Memory B cell (primary cell): ENCODE results near the gene TTYH1.

Experiments
- ATAC-seq: fragments of 150-1000 bp; cut with Tn5 transposase; 2 replicates; pipeline ENCODE4 v1.10.0; 2021; ENCODE audit warnings: low read depth, mild to moderate bottlenecking, moderate library complexity
- DNase-seq, 2 donors: peaks; one replicate each; pipeline ENCODE4 v3.0.0; 2022; ENCODE audit warnings: low spot score in 2 of 2
- H3K27ac Mint-ChIP-seq: one replicate; pipeline ENCODE4 v1.8.0; 2022; ENCODE audit warnings: mild to moderate bottlenecking, moderate library complexity, mixed read lengths
- H3K27me3 Mint-ChIP-seq: one replicate; pipeline ENCODE4 v1.8.0; 2022; ENCODE audit warnings: mixed read lengths
- H3K36me3 Mint-ChIP-seq: one replicate; pipeline ENCODE4 v1.8.0; 2022; ENCODE audit warnings: mild to moderate bottlenecking, mixed read lengths
- H3K4me1 Mint-ChIP-seq: one replicate; pipeline ENCODE4 v1.8.0; 2022; ENCODE audit warnings: mixed read lengths
- H3K4me3 Mint-ChIP-seq: one replicate; pipeline ENCODE4 v1.8.0; 2022; ENCODE audit warnings: mild to moderate bottlenecking, moderate library complexity, mixed read lengths
- H3K9me3 Mint-ChIP-seq: one replicate; pipeline ENCODE4 v1.8.0; 2022; ENCODE audit warnings: mixed read lengths

The TTYH1 gene

DNA sequence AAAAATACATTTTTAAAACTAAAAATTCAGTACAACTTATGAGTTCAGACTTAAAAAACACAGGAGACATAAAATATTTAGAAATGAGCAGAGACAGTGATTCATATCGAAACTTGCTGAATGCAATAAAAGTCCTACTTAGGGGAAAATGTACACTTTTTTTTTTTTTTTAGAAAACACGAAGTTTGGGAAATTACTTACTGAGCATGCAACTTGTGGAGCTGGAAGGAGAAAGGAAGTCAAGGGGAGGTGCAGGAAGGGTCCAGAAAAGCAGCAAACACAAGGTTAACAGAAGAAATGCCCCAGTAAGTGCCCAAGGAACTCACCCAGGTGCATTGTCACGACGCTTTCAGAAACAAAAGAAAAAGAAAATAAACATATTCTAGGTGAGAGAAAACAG is 31.9 kb upstream of the TTYH1 start:
- Mint-ChIP-seq H3K27ac (no peak overlapping the region), H3K36me3 (peaks cover 5% of the 10 kb centered on the region), H3K27me3 (peaks cover 2% of the 10 kb centered on the region), H3K4me3 (no peak overlapping the region), H3K4me1 (peaks cover 24% of the 10 kb centered on the region), H3K9me3 (peaks cover 5% of the 10 kb centered on the region)
- no peak for DNase-seq
- no peak for ATAC-seq

DNA sequence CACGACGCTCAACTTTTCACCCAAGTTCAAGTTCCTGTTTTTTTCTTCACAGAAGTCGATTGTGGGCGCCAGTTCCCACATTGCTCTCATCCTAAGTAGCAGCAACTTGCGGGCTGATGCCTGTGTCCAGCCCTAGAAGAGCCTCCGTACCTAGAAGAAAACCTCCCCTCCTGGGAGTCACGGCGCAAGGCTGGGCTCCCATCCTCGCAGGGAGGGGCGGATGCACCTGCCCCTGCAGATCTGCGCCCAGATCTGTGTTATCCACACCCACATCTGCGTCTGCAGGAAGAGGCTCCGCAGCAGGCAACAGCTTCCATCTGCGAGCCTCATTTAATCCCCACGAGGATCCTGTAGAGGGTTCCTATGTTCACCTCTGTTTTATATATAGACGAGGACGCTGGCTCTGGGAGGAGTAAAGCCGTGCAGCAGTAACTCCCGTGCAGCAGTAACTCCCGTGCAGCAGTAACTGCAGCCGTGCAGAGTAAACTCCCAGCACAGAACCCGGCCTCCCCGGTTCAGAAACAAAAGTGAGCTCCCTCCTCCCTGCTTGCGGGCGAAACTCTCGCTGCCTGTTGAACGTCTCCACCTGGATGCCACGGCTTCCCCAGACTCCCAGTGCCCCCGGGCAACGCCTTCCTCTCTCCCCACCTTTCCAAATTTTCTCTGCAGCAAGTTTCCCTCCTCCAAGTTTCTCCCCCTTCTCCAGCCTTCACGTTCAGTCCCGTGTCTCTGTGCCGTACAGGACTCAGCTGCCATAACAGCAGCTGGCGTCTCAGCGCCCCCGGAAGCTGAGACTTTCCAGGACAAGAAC is 27.1 kb upstream of the TTYH1 start:
- Mint-ChIP-seq H3K4me1 (peaks cover 30% of the 10 kb centered on the region), H3K4me3 (peak overlapping the region; percentile 85), H3K9me3 (peaks cover 2% of the 10 kb centered on the region), H3K36me3 (no peaks in the 10 kb centered on the region), H3K27ac (peak overlapping the region; percentile 61), H3K27me3 (peaks cover 6% of the 10 kb centered on the region)
- ATAC-seq (peak; percentile 73), DNase-seq (peak; percentile 19 to 26)

DNA sequence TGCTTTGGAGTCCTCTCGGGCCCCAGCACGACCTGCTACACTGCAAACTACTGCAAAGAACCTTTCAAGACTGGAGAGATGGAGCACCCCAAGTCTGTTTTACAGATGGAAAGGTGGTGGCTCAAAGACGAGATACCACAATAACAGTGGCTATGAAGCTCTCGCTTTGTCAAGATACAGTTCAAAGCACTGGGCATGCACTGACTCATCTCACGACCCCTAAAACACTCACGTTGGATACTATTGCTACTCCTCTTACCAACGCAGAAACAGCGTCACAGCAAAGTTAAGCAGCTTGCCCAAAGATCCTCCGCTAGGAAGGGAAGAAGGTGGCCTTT is 26.5 kb upstream of the TTYH1 start:
- Mint-ChIP-seq H3K4me3 (peak overlapping the region; percentile 85), H3K27me3 (peaks cover 5% of the 10 kb centered on the region), H3K27ac (peak overlapping the region; percentile 61), H3K9me3 (no peaks in the 10 kb centered on the region), H3K36me3 (no peaks in the 10 kb centered on the region), H3K4me1 (peaks cover 30% of the 10 kb centered on the region)
- no peak for ATAC-seq
- DNase-seq, result no peak

DNA sequence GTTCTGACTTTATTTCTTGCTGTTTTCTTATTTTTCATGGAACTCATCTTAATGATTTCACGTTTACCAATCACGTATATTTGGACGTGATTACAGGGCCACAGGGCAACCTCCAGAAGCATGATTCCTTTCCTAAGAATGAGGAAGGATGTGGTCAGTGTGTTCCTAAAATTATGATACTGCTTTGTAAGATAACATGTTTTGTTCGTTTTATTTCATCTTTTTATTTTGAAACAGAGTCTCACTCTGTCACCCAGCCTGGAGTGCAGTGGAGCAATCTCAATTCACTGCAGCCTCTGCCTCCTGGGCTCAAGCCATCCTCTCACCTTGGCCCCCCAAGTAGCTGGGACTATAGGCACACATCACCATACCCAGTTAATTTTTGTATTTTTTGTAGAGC is 25.7 kb upstream of the TTYH1 start:
- DNase-seq, result no peak
- peaks cover 34% of the 10 kb centered on the region for H3K4me1 Mint-ChIP-seq
- no peak for ATAC-seq
- H3K9me3 Mint-ChIP-seq, result no peaks in the 10 kb centered on the region
- H3K27ac Mint-ChIP-seq, result no peak overlapping the region
- no peak overlapping the region for H3K4me3 Mint-ChIP-seq
- no peaks in the 10 kb centered on the region for H3K36me3 Mint-ChIP-seq
- peaks cover 6% of the 10 kb centered on the region for H3K27me3 Mint-ChIP-seq

DNA sequence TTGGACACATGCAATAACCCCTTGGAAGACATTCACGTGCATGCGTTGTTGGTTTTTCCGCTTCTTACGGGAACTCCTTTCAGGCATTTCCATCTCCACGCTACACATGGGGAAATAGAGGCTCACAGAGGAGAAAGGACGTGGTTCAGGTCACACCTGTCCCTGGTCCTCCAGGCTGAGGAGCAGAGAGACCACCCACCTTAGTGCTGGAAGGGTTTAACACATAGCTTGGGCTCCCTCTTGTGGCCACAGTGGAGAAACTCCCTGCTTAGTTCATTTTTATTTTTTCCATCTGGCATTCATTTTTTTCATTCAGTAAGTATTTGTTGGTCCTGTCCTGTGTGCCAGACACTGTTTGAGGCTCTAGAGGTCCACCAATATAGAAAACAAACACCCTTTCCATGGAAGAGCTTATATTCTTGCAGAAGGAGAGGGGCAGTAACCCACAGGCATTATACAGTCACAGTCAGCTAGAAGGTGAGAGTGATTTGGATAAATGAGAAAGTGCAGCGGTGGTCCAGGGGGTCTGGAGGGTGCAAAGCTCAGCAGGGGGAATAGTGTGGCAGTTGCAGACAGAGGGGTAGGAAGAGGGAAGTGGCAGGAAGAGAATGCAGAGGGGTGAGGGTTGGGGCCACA is 24.2 kb upstream of the TTYH1 start:
- peaks cover 6% of the 10 kb centered on the region for H3K27me3 Mint-ChIP-seq
- no peaks in the 10 kb centered on the region for H3K9me3 Mint-ChIP-seq
- no peak overlapping the region for H3K27ac Mint-ChIP-seq

DNA sequence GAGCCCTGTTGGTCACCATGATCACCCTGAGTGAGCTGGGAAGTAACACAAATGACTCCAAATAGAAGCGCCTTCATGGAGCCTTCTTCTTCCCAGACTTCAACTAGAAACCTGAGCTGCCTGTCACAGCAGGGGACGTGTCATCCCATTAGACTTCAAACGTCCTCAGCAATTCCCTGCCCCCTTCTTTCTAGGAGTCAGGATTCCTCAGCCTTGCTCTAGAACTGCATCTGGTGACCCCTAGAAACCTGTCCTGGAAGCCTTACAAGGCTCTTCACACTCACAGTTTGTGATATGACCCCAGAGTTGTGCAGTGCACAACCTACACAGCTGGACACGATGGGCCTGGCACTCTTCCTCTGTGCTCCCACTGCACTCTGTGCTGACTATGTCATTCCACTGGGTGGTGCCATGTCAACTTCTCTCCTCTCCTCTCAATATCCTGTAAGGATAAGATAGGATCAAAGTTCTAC is 23.6 kb upstream of the TTYH1 start:
- no peak overlapping the region for H3K27ac Mint-ChIP-seq

More for the DNA sequence above, 24.2 kb upstream of the TTYH1 start:
- DNase-seq, result peak; percentile 55 to 66
- peak overlapping the region; percentile 47 for H3K4me3 Mint-ChIP-seq
- peaks cover 28% of the 10 kb centered on the region for H3K4me1 Mint-ChIP-seq
- ATAC-seq, result peak; percentile 31
- H3K36me3 Mint-ChIP-seq, result no peaks in the 10 kb centered on the region

DNA sequence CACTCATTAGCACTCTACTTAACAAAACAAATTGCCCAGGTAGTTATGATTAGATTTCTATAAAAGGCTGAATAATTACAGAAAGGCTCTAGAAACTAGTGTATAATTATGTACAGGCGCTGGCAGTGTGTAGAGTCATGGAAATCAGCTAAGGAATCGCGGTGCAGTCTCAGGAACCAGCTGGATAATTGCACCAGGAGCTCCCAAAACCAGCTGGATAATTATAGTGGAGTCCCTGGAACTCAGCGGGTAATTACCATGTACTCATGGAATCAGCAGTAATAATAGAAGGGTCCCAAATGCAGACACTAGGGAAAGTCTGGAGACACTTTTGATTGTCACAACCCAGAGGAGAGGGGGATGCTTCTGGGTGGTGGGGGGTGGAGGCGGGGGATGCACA is 23.2 kb upstream of the TTYH1 start:
- DNase-seq (no peak), ATAC-seq (no peak)
- Mint-ChIP-seq H3K27me3 (peaks cover 6% of the 10 kb centered on the region), H3K36me3 (no peaks in the 10 kb centered on the region), H3K4me1 (peaks cover 28% of the 10 kb centered on the region), H3K27ac (no peak overlapping the region), H3K4me3 (no peak overlapping the region), H3K9me3 (no peaks in the 10 kb centered on the region)

More for the DNA sequence above, 23.6 kb upstream of the TTYH1 start:
- Mint-ChIP-seq H3K4me3 (no peak overlapping the region), H3K27me3 (peaks cover 6% of the 10 kb centered on the region), H3K9me3 (no peaks in the 10 kb centered on the region), H3K36me3 (no peaks in the 10 kb centered on the region), H3K4me1 (peaks cover 28% of the 10 kb centered on the region)
- DNase-seq, result no peak
- ATAC-seq, result no peak

DNA sequence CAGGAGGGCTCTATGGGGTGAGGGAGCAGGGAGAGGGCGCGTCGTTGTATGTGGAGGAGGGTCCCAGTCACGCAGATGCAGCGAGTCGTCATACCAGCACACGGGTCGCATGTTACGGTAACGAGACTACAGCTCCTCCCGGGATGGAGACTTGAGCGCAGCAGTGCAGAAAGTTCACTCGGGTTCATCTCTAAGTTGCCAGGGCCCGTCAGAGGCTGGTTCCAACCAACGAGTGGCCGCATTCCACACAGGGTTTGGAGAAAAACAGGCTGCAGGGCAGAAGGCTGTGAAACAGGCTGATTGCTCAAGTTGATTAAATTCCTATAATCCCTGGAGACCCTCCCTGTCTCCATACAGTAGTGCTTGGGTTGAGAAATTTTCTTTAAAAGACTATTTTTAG is 21.9 kb upstream of the TTYH1 start:
- Mint-ChIP-seq H3K27me3 (peaks cover 8% of the 10 kb centered on the region), H3K27ac (no peak overlapping the region), H3K36me3 (no peaks in the 10 kb centered on the region), H3K4me3 (no peak overlapping the region), H3K4me1 (peaks cover 22% of the 10 kb centered on the region), H3K9me3 (no peaks in the 10 kb centered on the region)
- DNase-seq (no peak), ATAC-seq (no peak)

DNA sequence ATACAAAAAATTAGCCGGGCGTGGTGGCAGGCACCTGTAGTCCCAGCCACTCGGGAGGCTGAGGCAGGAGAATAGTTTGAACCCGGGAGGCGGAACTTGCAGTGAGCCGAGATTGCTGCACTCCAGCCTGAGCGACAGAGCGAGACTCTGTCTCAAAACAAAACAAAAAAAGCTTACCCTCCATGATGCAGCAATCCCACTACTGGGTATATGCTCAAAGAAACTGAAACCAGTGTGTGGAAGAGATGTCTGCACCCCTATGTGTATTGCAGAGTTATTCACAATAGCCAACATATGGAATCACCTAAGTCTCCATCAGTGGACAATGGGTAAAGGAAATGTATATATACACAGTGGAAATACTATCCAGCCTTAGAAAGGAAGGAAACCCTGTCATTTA is 19.6 kb upstream of the TTYH1 start:
- H3K9me3 Mint-ChIP-seq, result no peaks in the 10 kb centered on the region
- no peak overlapping the region for H3K4me3 Mint-ChIP-seq
- H3K36me3 Mint-ChIP-seq, result no peaks in the 10 kb centered on the region
- no peak overlapping the region for H3K27ac Mint-ChIP-seq
- ATAC-seq (no peak), DNase-seq (no peak)
- peaks cover 8% of the 10 kb centered on the region for H3K27me3 Mint-ChIP-seq
- H3K4me1 Mint-ChIP-seq, result peaks cover 11% of the 10 kb centered on the region

DNA sequence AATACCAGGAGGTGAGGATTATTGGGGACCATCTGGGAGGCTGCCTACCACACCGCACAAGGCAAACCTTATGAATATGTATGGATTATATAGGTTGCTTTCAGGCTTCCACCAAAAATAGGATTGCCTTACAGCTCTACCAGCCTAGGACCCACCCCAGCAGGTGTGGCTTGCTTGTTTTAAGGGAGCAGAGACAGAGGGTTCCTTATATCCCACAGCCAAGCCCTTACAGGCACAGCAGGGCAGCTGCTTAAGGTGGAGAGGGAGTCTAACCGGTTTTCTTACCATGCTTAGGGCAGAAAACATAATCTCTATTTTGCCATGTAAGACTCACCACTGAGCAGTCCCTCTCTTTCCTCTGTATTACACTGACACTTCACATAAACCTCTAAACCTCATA is 16.1 kb upstream of the TTYH1 start:
- H3K4me1 Mint-ChIP-seq, result peaks cover 3% of the 10 kb centered on the region
- ATAC-seq, result no peak
- H3K4me3 Mint-ChIP-seq, result no peak overlapping the region
- no peaks in the 10 kb centered on the region for H3K9me3 Mint-ChIP-seq
- no peak overlapping the region for H3K27ac Mint-ChIP-seq
- DNase-seq, result no peak
- no peaks in the 10 kb centered on the region for H3K36me3 Mint-ChIP-seq
- peaks cover 5% of the 10 kb centered on the region for H3K27me3 Mint-ChIP-seq

DNA sequence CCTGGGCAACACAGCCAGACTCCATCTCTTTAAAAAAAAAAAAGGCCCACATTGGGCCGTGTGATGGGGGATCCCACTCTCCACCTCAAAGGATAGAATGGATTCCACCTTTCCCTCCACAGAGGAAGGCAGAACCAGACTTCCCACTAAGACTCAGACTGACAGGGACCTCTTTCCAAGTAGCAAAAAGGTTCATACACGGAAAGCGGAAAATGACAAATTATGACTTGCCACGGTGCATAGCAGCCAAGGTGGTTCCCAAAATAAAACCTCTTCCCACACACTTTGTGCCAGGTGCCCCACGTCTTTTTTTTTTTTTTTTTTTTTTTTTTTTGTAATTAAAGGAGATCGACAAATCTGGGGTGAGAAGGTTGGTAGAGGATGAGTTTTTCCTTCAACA is 14.4 kb upstream of the TTYH1 start:
- DNase-seq, result no peak
- Mint-ChIP-seq H3K4me3 (no peak overlapping the region), H3K27ac (no peak overlapping the region), H3K27me3 (peaks cover 6% of the 10 kb centered on the region), H3K36me3 (no peaks in the 10 kb centered on the region), H3K4me1 (no peaks in the 10 kb centered on the region), H3K9me3 (no peaks in the 10 kb centered on the region)
- ATAC-seq, result no peak

DNA sequence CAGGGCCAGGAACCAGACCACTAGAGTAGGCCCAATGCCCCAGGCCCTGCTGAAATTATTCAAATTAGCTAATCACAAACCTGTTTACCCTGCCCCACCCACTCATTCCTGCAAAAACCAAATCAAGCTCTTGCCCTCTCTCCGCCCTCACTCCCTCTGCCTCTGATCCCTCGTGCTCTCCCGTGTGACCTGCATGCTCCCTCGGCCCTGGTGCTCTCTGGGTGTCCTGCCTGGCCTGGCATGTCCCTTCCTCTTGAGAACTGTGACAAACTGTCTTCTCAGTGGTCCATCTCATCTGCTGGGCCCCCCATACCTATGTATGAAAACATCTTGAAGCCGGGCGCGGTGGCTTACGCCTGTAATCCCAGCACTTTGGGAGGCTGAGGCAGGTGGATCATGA is 12.2 kb upstream of the TTYH1 start:
- Mint-ChIP-seq H3K27me3 (peaks cover 5% of the 10 kb centered on the region), H3K9me3 (no peaks in the 10 kb centered on the region), H3K4me3 (no peak overlapping the region), H3K4me1 (no peaks in the 10 kb centered on the region), H3K36me3 (no peaks in the 10 kb centered on the region), H3K27ac (no peak overlapping the region)
- no peak for DNase-seq
- no peak for ATAC-seq

DNA sequence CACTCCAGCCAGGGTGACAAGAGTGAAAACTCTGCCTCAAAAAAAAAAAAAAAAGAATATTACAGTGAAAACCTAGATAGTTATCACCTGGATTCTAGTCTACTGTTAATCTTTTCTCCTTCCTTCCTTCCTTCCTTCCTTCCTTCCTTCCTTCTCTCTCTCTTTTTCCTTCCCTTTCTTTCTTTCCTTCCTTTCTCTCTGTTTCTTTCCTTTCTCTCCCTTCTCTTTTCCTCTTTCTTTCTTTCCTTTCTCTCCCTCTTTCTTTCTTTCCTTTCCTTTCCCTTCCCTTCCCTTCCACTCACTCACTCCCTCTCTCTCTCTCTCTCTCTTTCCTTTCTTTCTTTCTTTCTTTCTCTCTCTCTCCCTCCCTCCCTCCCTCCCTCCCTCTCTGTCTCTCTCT is 9.6 kb upstream of the TTYH1 start:
- peaks cover 2% of the 10 kb centered on the region for H3K36me3 Mint-ChIP-seq

DNA sequence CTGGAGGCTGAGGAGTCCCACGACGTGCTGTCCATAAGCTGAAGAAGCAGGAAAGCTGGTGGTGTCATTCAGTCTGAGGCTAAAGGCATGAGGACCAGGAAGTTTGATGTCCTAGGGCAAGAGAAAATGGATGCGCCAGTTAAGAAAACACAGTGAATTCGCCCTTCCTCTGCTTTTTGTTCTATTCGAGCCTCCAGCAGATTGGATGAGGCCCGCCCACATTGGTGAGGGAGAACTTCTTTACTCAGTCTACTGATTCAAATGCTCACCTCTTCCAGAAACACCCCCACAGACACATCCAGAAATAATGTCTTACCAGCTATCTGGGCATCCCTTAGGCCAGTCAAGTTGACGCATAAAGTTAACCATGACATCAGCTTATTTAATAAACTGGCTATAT is 7.5 kb upstream of the TTYH1 start:
- no peak for DNase-seq
- H3K4me1 Mint-ChIP-seq, result peaks cover 3% of the 10 kb centered on the region
- peak overlapping the region; percentile 96 for H3K27ac Mint-ChIP-seq
- H3K27me3 Mint-ChIP-seq, result peaks cover 9% of the 10 kb centered on the region
- no peak overlapping the region for H3K4me3 Mint-ChIP-seq
- no peak for ATAC-seq
- peaks cover 3% of the 10 kb centered on the region for H3K9me3 Mint-ChIP-seq
- H3K36me3 Mint-ChIP-seq, result peaks cover 2% of the 10 kb centered on the region

More for the DNA sequence above, 9.6 kb upstream of the TTYH1 start:
- DNase-seq (no peak), ATAC-seq (no peak)
- H3K27me3 Mint-ChIP-seq, result peaks cover 4% of the 10 kb centered on the region
- H3K9me3 Mint-ChIP-seq, result peaks cover 2% of the 10 kb centered on the region
- no peak overlapping the region for H3K27ac Mint-ChIP-seq
- H3K4me1 Mint-ChIP-seq, result peaks cover 3% of the 10 kb centered on the region
- H3K4me3 Mint-ChIP-seq, result no peak overlapping the region
